Measurements from ENCODE around the gene APRT.

Gene APRT

DNA sequence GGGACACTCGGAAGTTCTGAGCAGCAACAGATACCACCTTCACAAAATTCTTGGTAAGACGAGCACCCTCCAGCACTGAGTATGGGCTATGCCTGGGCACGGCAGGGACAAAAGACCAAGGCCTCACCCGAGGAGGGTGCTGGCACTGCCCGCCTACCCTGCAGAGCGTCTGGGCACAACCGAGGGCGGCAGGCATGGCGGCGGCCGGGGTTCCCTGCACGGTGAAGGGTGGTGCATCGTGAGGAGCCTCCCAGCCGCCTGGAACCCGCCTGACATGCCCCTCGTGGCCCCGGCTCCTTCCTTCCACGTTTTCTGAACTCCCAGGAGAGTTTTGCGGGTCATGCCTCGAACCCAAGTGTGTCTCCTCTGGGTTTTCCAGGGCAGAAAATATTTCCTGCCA is 26.1 kb upstream of the APRT start:
- TF ChIP-seq NFIC (IDR thresholded peaks at IDR 0.05) (no peak), FOXM1 (IDR thresholded peaks at IDR 0.05; ENCODE audit: borderline replicate concordance, low read depth) (no peak), EP300 (IDR thresholded peaks at IDR 0.05; ENCODE audit: borderline replicate concordance) (no peak), ZBTB7A (IDR thresholded peaks at IDR 0.05; ENCODE audit: low read depth) (no peak), RAD21 (IDR thresholded peaks at IDR 0.05; ENCODE audit: low read depth) (no peak), TCF12 (IDR thresholded peaks at IDR 0.05; ENCODE audit: low read depth) (no peak), REST (IDR thresholded peaks at IDR 0.05; ENCODE audit: low read depth) (no peak), TEAD4 (IDR thresholded peaks at IDR 0.05) (no peak)
- TF ChIP-seq, protein P1, sequence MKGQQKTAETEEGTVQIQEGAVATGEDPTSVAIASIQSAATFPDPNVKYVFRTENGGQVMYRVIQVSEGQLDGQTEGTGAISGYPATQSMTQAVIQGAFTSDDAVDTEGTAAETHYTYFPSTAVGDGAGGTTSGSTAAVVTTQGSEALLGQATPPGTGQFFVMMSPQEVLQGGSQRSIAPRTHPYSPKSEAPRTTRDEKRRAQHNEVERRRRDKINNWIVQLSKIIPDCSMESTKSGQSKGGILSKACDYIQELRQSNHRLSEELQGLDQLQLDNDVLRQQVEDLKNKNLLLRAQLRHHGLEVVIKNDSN (IDR thresholded peaks at IDR 0.05): no peak

- TF ChIP-seq CEBPB (IDR thresholded peaks at IDR 0.05) (no peak), CREB1 (IDR thresholded peaks at IDR 0.05; ENCODE audit: low read depth) (no peak), REST (IDR thresholded peaks at IDR 0.05; ENCODE audit: low read depth) (no peak), TCF12 (IDR thresholded peaks at IDR 0.05; ENCODE audit: low read depth) (no peak), TAF1 (IDR thresholded peaks at IDR 0.05; ENCODE audit: low read depth) (no peak), RAD21 (IDR thresholded peaks at IDR 0.05; ENCODE audit: low read depth) (no peak), EP300 (IDR thresholded peaks at IDR 0.05; ENCODE audit: borderline replicate concordance) (no peak), ZBTB7A (IDR thresholded peaks at IDR 0.05; ENCODE audit: low read depth) (no peak), TEAD4 (IDR thresholded peaks at IDR 0.05) (no peak), EGR1 (IDR thresholded peaks at IDR 0.05) (no peak), NFIC (IDR thresholded peaks at IDR 0.05) (no peak), YY1 (IDR thresholded peaks at IDR 0.05; ENCODE audit: low read depth) (no peak), FOXM1 (IDR thresholded peaks at IDR 0.05; ENCODE audit: borderline replicate concordance, low read depth) (no peak)
- TF ChIP-seq, protein P1 (IDR thresholded peaks at IDR 0.05): no peak
- TF ChIP-seq, protein P2, sequence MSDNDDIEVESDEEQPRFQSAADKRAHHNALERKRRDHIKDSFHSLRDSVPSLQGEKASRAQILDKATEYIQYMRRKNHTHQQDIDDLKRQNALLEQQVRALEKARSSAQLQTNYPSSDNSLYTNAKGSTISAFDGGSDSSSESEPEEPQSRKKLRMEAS (IDR thresholded peaks at IDR 0.05): no peak
These were observed 25.1 kb upstream of the APRT start for GRCh38 chr16:88836791-88837190.

- TF ChIP-seq FOXM1 (IDR thresholded peaks at IDR 0.05; ENCODE audit: borderline replicate concordance, low read depth) (no peak), TAF1 (IDR thresholded peaks at IDR 0.05; ENCODE audit: low read depth) (no peak), RAD21 (IDR thresholded peaks at IDR 0.05; ENCODE audit: low read depth) (no peak), TEAD4 (IDR thresholded peaks at IDR 0.05) (no peak), REST (IDR thresholded peaks at IDR 0.05; ENCODE audit: low read depth) (no peak)
These were observed 24.1 kb upstream of the APRT start for GRCh38 chr16:88835818-88836217.

DNA sequence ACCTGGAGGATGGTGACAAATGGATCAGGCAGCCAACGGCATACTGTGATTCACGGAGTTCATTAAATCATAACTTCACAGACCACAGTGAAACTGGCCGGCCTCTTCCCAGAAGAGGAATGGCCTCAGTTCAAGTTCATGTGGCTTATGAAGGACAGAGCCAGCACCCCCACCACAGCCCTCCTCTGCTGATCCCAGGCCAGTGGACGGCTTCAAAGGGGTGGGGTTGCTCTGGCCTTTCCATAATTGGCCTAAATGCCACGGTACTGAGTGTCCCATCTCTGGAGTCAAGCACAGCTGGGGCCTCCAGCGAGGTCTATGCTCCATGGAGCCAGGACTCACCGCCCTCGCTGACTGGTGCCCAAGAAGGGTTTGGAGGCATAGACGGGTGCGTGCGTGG is 23.7 kb upstream of the APRT start:
- TF ChIP-seq ZBTB7A (IDR thresholded peaks at IDR 0.05; ENCODE audit: low read depth) (no peak), TAF1 (IDR thresholded peaks at IDR 0.05; ENCODE audit: low read depth) (no peak), EP300 (IDR thresholded peaks at IDR 0.05; ENCODE audit: borderline replicate concordance) (no peak), CREB1 (IDR thresholded peaks at IDR 0.05; ENCODE audit: low read depth) (no peak), REST (IDR thresholded peaks at IDR 0.05; ENCODE audit: low read depth) (no peak), NFIC (IDR thresholded peaks at IDR 0.05) (no peak), TEAD4 (IDR thresholded peaks at IDR 0.05) (no peak)
- TF ChIP-seq, protein P2 (IDR thresholded peaks at IDR 0.05): no peak

Measured in Ishikawa (cell line).